Endothelial cell (in vitro differentiated cells): ENCODE data around the gene SCG3. TPM values are rescaled to one million over a fixed set of nuclear protein-coding genes. Genes with fewer than 3 reads are reported as not detected.

ENCODE experiments used
- DNase-seq: peaks from one replicate; pipeline ENCODE4 v3.0.0; 2021; ENCODE audit warnings: low spot score
- H3K27ac Mint-ChIP-seq: one replicate; pipeline ENCODE4 v1.8.0; 2021; ENCODE audit warnings: mixed read lengths, inconsistent platforms; ENCODE audit not compliant: unreplicated experiment
- H3K27me3 Mint-ChIP-seq: one replicate; pipeline ENCODE4 v1.8.0; 2021; ENCODE audit warnings: mild to moderate bottlenecking, moderate library complexity, mixed read lengths, inconsistent platforms; ENCODE audit not compliant: unreplicated experiment
- H3K36me3 Mint-ChIP-seq: one replicate; pipeline ENCODE4 v1.8.0; 2021; ENCODE audit warnings: mild to moderate bottlenecking, low read depth, mixed read lengths, inconsistent platforms; ENCODE audit not compliant: unreplicated experiment
- H3K4me1 Mint-ChIP-seq: one replicate; pipeline ENCODE4 v1.8.0; 2021; ENCODE audit warnings: mild to moderate bottlenecking, mixed read lengths, inconsistent platforms; ENCODE audit not compliant: unreplicated experiment
- H3K4me3 Mint-ChIP-seq: one replicate; pipeline ENCODE4 v1.8.0; 2021; ENCODE audit warnings: mild to moderate bottlenecking, mixed read lengths, inconsistent platforms; ENCODE audit not compliant: unreplicated experiment
- H3K9me3 Mint-ChIP-seq: one replicate; pipeline ENCODE4 v1.8.0; 2021; ENCODE audit warnings: mixed read lengths, inconsistent platforms; ENCODE audit not compliant: unreplicated experiment
- CTCF ChIP-seq: fragments of 200-600 bp; sonication (generic); IDR thresholded peaks from one replicate; pipeline ENCODE4 v1.5.0; 2021; ENCODE audit warnings: antibody characterized with exemption; ENCODE audit not compliant: unreplicated experiment
- total RNA-seq: library from RNA; stranded (reverse); fragmentation: NEBNext Ultra II Directional; extraction: Animal tissue kit (Norgen Biotek cat#: 25700); gene quantifications from one replicate; pipeline ENCODE4 v1.2.1, GENCODE V29; 2021; ENCODE audit not compliant: unreplicated experiment

SCG3 gene
- total RNA-seq, 1 donor from 2014 or later, result 37.0 TPM

- H3K36me3 Mint-ChIP-seq, result peaks cover 7% of the 10 kb centered on the region
- DNase-seq, result no peak
- peaks cover 11% of the 10 kb centered on the region for H3K27me3 Mint-ChIP-seq
- peaks cover 64% of the 10 kb centered on the region for H3K4me1 Mint-ChIP-seq
- H3K27ac Mint-ChIP-seq, result no peak overlapping the region
- peak overlapping the region; percentile 95 for H3K4me3 Mint-ChIP-seq
- no peak for TF ChIP-seq CTCF
- H3K9me3 Mint-ChIP-seq, result no peaks in the 10 kb centered on the region
Observed at GRCh38 chr15:51752888-51753287, 71.6 kb downstream of the SCG3 start.

- H3K27me3 Mint-ChIP-seq, result peaks cover 11% of the 10 kb centered on the region
- no peaks in the 10 kb centered on the region for H3K9me3 Mint-ChIP-seq
Observed at GRCh38 chr15:51754267-51754666, 73.0 kb downstream of the SCG3 start.

GRCh38 chr15:51755790-51756189, 74.5 kb downstream of the SCG3 start:
- Mint-ChIP-seq H3K36me3 (peaks cover 20% of the 10 kb centered on the region), H3K4me3 (no peak overlapping the region), H3K27ac (peak overlapping the region; percentile 44), H3K4me1 (peaks cover 68% of the 10 kb centered on the region), H3K9me3 (no peaks in the 10 kb centered on the region), H3K27me3 (peaks cover 5% of the 10 kb centered on the region)
- TF ChIP-seq CTCF, result no peak
- DNase-seq, result no peak

More at GRCh38 chr15:51754267-51754666, 73.0 kb downstream of the SCG3 start:
- Mint-ChIP-seq H3K4me1 (peaks cover 74% of the 10 kb centered on the region), H3K27ac (no peak overlapping the region), H3K4me3 (peak overlapping the region; percentile 70), H3K36me3 (peaks cover 19% of the 10 kb centered on the region)
- no peak for TF ChIP-seq CTCF
- no peak for DNase-seq

GRCh38 chr15:51756482-51756881, 75.2 kb downstream of the SCG3 start:
- DNase-seq, result no peak
- H3K27me3 Mint-ChIP-seq, result peaks cover 1% of the 10 kb centered on the region
- H3K27ac Mint-ChIP-seq, result no peak overlapping the region
- H3K4me1 Mint-ChIP-seq, result peaks cover 68% of the 10 kb centered on the region
- peaks cover 20% of the 10 kb centered on the region for H3K36me3 Mint-ChIP-seq
- no peaks in the 10 kb centered on the region for H3K9me3 Mint-ChIP-seq
- no peak for TF ChIP-seq CTCF
- no peak overlapping the region for H3K4me3 Mint-ChIP-seq

- DNase-seq, result no peak
- H3K9me3 Mint-ChIP-seq, result no peaks in the 10 kb centered on the region
- no peak overlapping the region for H3K4me3 Mint-ChIP-seq
- no peak for TF ChIP-seq CTCF
- H3K36me3 Mint-ChIP-seq, result peaks cover 20% of the 10 kb centered on the region
- no peaks in the 10 kb centered on the region for H3K27me3 Mint-ChIP-seq
- peaks cover 65% of the 10 kb centered on the region for H3K4me1 Mint-ChIP-seq
- no peak overlapping the region for H3K27ac Mint-ChIP-seq
Observed at GRCh38 chr15:51757450-51757849, 76.1 kb downstream of the SCG3 start.
